SK-N-MC (cell line): ENCODE data around the gene SLC7A8.

Experiments
- EZH2 ChIP-seq: fragments of 200-600 bp; sonication (generic); IDR thresholded peaks from one replicate; pipeline ENCODE4 v1.6.1; 2017; ENCODE audit warnings: antibody characterized with exemption
- FOXP2 ChIP-seq: optimal IDR thresholded peaks from 2 replicates; pipeline ENCODE3; 2011; ENCODE audit warnings: mild to moderate bottlenecking, moderate library complexity; ENCODE audit not compliant: insufficient read depth; ENCODE audit errors: extremely low read length, control extremely low read depth
- POLR2AphosphoS5 ChIP-seq: IDR thresholded peaks from 2 replicates; pipeline ENCODE4 v1.6.1; 2012; ENCODE audit warnings: mild to moderate bottlenecking, low read depth, low read length, borderline replicate concordance

DNA sequence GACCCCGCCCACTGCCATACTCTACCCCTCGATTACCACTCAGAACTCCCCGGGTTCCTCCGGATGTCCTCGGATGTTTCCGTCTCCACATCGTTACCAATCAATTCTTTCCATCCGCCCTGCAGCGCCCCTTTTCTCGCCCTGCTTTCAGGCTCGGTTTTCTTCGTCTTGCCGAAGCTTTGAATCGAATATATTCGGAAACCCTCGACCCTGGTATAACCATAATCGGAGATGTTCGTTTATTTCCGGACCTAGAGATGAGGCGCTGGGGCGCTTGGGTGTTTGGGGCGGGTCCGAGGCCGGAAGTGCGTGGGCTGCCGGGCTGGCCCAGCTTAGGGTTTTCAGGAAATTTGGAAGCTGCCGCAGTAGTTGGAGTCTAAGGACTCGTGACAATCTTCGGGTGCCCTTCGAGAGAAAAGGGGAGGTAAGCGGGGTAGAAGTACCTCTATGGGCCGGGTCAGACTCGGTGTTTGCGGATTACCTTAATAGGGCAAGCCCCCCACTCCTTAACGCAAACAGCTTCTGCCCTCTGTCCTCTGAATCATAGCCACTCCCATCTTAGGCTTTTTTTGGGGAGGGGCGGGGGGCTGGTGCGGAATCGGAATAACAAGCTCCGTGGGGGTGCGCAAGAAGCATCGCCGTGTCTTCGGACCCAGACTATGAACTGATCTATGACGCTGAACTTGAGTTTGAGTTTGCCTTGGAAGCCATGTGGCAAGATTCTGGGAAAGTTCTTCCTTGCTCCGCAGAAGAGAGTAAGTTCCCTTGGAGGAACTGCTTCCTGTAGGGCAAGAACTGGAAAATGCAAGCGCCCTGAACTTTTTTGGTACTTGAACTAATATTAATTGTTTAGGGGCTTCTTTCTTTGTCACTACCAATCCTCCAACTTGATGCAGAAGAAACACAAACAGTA lies 88.0 kb downstream of the SLC7A8 start, which contains the start of gene C14orf119:
- TF ChIP-seq EZH2 (no peak), POLR2AphosphoS5 (peak; percentile 85), FOXP2 (peak; percentile 71)
